NB4 (cell line): ENCODE measurements around the gene SPHK2.

Experiments
- DNase-seq: peaks from one replicate; pipeline ENCODE4 v3.0.0; 2010; ENCODE audit warnings: low read depth
- H3K4me3 ChIP-seq: one replicate; pipeline ENCODE4 v1.5.1; 2011; ENCODE audit warnings: mild to moderate bottlenecking, low read depth, low read length, moderate library complexity
- MYC ChIP-seq: IDR thresholded peaks from 2 replicates; pipeline ENCODE4 v1.6.1; 2011; ENCODE audit warnings: low read depth, low read length
- POLR2A ChIP-seq: IDR thresholded peaks from 2 replicates; pipeline ENCODE4 v1.6.1; 2011; ENCODE audit warnings: mild to moderate bottlenecking; ENCODE audit not compliant: insufficient read length; ENCODE audit errors: extremely low read depth
- TF ChIP-seq, protein P1 (sequence below): IDR thresholded peaks from one replicate; pipeline ENCODE4 v1.5.1; 2012; ENCODE audit warnings: low read depth, low read length
- TF ChIP-seq, protein P2 (sequence below): IDR thresholded peaks from 2 replicates; pipeline ENCODE4 v1.6.1; 2011; ENCODE audit warnings: low read depth, low read length

SPHK2 gene

DNA sequence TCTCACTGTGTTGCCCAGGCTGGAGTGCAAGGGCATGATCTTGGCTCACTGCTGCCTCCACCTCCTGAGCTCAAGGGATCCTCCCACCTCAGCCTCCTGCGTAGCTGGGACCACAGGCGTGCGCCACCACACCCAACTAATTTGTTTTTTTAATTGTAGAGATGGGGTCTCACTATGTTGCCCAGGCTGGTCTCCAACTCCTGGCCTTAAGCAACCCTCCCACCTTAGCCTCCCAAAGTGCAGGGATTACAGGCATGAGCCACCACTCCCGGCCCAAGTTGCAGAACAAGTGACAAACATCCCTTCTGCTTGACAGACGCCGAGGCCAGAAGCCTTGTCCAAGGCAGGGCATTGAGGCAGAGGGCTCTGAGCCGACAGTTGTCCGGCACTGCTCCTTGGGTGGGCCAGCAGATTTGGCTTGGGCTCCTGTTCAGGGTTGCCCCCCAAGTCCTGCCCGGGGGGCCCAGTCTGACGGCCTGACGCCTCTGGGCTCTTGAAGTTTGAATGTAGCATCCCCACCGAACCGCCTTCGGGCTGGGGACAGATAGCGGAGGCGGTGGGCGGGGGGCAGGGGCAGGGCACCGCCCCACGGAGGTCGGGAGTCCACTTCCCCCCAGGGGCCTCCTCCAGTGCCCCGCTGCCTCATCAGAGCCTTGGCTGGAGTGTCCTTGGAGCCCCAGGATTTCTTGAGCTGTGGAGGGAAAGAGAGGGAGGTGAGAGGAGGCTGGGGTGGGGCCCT lies 18.5 kb upstream of the SPHK2 start:
- H3K4me3 ChIP-seq = no peak overlapping the region
- peak; percentile 33 for DNase-seq
- TF ChIP-seq, protein P1, sequence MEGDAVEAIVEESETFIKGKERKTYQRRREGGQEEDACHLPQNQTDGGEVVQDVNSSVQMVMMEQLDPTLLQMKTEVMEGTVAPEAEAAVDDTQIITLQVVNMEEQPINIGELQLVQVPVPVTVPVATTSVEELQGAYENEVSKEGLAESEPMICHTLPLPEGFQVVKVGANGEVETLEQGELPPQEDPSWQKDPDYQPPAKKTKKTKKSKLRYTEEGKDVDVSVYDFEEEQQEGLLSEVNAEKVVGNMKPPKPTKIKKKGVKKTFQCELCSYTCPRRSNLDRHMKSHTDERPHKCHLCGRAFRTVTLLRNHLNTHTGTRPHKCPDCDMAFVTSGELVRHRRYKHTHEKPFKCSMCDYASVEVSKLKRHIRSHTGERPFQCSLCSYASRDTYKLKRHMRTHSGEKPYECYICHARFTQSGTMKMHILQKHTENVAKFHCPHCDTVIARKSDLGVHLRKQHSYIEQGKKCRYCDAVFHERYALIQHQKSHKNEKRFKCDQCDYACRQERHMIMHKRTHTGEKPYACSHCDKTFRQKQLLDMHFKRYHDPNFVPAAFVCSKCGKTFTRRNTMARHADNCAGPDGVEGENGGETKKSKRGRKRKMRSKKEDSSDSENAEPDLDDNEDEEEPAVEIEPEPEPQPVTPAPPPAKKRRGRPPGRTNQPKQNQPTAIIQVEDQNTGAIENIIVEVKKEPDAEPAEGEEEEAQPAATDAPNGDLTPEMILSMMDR = no peak
- TF ChIP-seq, protein P2, sequence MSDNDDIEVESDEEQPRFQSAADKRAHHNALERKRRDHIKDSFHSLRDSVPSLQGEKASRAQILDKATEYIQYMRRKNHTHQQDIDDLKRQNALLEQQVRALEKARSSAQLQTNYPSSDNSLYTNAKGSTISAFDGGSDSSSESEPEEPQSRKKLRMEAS = no peak
- TF ChIP-seq MYC (no peak), POLR2A (no peak)

DNA sequence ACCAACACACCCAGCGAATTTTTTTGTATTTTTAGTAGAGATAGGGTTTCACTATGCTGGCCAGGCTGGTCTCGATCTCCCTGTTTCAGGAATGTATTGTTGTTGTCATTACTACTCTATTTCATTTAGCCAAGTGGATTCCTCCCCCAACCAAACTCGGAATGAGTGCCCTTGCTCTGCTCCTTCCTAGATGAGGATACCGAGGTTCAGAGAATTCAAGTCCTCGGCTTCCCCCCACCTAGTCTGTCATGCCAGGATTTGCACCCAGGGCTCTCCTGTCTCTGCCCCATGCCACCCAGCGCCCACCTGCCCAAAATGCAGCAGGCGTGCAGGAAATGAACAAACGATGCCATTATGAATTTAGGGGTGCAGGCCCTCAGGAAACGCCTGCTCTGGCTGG lies 16.3 kb upstream of the SPHK2 start:
- no peak overlapping the region for H3K4me3 ChIP-seq
- no peak for TF ChIP-seq POLR2A
- TF ChIP-seq, protein P2 = no peak
- no peak for TF ChIP-seq MYC
- TF ChIP-seq, protein P1 = no peak
- peak; percentile 34 for DNase-seq

DNA sequence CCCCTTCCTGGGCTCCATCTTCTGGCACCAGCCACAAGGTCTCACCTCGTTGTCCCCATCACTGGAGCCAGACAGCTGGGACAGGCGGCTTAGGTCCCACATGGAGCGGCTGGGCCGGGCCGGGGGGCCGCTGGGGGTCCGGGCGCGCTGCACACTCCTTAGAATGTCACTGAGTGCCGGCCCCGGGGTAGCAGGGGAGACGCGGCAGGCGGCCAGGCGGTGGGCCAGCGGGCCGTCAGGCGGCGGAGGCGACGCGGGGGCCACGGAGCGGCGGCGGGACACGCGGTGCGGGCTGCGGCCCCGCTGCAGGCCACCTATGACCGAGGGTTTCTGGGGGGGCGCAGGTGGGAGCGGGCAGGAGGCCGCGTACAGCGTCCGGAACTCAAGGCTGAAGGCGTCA lies 15.9 kb upstream of the SPHK2 start:
- DNase-seq = no peak
- TF ChIP-seq MYC (no peak), POLR2A (no peak)
- TF ChIP-seq, protein P2 = no peak
- TF ChIP-seq, protein P1 = no peak
- H3K4me3 ChIP-seq = no peak overlapping the region

DNA sequence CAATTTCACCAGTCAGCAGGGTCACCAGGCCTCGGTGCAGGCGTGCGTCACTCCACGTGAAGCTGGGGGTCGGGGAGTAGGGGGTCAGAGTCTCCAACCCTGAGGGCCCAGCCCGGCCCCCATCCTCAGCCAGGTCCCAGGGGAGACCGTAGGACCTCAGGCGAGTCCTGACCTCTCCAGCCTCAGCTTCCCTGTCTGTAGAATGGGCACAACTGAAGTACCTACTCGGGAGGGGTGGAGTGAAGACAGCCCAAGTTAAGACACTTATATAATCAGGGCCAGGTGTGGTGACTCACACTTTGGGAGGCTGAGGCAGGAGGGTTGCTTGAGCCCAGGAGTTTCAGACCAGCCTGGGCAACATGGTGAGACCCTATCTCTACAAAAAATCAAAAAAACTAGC lies 15.5 kb upstream of the SPHK2 start:
- peak; percentile 60 for DNase-seq
- H3K4me3 ChIP-seq = no peak overlapping the region
- TF ChIP-seq, protein P2 = no peak
- no peak for TF ChIP-seq MYC
- TF ChIP-seq POLR2A = no peak
- TF ChIP-seq, protein P1 = no peak

DNA sequence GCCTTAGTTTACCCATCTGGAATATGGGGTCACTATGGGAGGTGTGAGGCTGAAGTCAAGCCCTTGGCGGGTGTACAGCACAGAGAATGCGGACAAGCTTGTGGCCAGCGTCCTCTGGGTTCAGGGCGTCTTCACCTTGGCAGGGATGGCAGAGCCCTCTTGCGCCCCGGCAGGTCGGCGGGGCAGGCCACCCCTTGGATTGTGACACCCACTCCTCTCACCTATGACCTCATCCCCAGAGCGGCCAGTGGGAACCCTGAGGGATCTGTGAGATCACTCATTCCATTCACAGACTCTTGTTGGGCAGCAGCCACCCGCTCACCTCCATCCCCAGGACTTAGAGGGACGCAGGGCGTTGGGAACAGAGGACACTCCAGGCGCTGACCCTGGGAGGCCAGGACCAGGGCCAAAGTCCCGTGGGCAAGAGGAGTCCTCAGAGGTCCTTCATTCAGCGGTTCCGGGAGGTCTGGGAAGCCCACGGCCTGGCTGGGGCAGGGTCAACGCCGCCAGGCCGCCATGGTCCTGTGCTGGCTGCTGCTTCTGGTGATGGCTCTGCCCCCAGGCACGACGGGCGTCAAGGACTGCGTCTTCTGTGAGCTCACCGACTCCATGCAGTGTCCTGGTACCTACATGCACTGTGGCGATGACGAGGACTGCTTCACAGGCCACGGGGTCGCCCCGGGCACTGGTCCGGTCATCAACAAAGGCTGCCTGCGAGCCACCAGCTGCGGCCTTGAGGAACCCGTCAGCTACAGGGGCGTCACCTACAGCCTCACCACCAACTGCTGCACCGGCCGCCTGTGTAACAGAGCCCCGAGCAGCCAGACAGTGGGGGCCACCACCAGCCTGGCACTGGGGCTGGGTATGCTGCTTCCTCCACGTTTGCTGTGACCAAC lies 12.6 kb upstream of the SPHK2 start, which contains the start of gene SPACA4:
Gene SPACA4 (plus strand): TSS at position 280 of the 896 bp plus-strand sequence. CDS start 237 bp downstream, at position 517.
- H3K4me3 ChIP-seq = no peak within 1 kb of the TSS
- no peak for DNase-seq
- TF ChIP-seq POLR2A = no peak
- TF ChIP-seq, protein P2 = no peak
